MM.1S (cell line): Measurements from ENCODE around the gene PDGFD.

Source experiments
- CTCF ChIP-seq: fragments of 300-600 bp; sonication (generic); IDR thresholded peaks from 2 replicates; pipeline ENCODE4 v1.5.1; 2016; ENCODE audit warnings: antibody characterized with exemption, low read length, mixed read lengths
- EZH2 ChIP-seq: fragments of 300-600 bp; sonication (generic); optimal IDR thresholded peaks from 2 replicates; pipeline ENCODE3; 2017; ENCODE audit warnings: low read depth, mild to moderate bottlenecking, antibody characterized with exemption, low read length, mixed read lengths
- EZH2phosphoT487 ChIP-seq: fragments of 300-600 bp; sonication (generic); IDR thresholded peaks from 2 replicates; pipeline ENCODE4 v1.6.1; 2018; ENCODE audit warnings: antibody characterized with exemption, low read length

GRCh38 chr11:103963648-103964047, 200.3 kb downstream of the PDGFD start:
- TF ChIP-seq CTCF: no peak
- no peak for TF ChIP-seq EZH2phosphoT487
- no peak for TF ChIP-seq EZH2
